Naive B cell (primary cell): ENCODE data around the gene PDHX. TPM values are rescaled to one million over a fixed set of nuclear protein-coding genes. Genes with fewer than 3 reads are reported as not detected.

ENCODE experiments used
- ATAC-seq, 2 donors: fragments of 150-1000 bp; cut with Tn5 transposase; 2 replicates each; pipeline ENCODE4 v1.10.0; 2021; ENCODE audit warnings: low read depth in 2 of 2, mild to moderate bottlenecking in 2 of 2, moderate library complexity in 2 of 2
- DNase-seq: peaks from one replicate; pipeline ENCODE4 v3.0.0; 2022
- H3K27ac Mint-ChIP-seq, 6 donors: one replicate each; pipeline ENCODE4 v1.8.0; 2020 to 2022; ENCODE audit warnings: mild to moderate bottlenecking in 6 of 6, mixed read lengths in 6 of 6, moderate library complexity in 5 of 6, inconsistent platforms in 2 of 6
- H3K27me3 Mint-ChIP-seq, 3 donors: one replicate each; pipeline ENCODE4 v1.8.0; 2021 to 2022; ENCODE audit warnings: mixed read lengths in 3 of 3, mild to moderate bottlenecking in 1 of 3
- H3K36me3 Mint-ChIP-seq, 2 donors: one replicate each; pipeline ENCODE4 v1.8.0; 2020 to 2022; ENCODE audit warnings: mixed read lengths in 2 of 2, inconsistent platforms in 1 of 2, mild to moderate bottlenecking in 1 of 2
- H3K4me1 Mint-ChIP-seq, 3 donors: one replicate each; pipeline ENCODE4 v1.8.0; 2020 to 2022; ENCODE audit warnings: mixed read lengths in 3 of 3, inconsistent platforms in 1 of 3, mild to moderate bottlenecking in 1 of 3, moderate library complexity in 1 of 3
- H3K4me3 Mint-ChIP-seq, 8 donors: one replicate each; pipeline ENCODE4 v1.8.0; 2020 to 2022; ENCODE audit warnings: mild to moderate bottlenecking in 8 of 8, mixed read lengths in 8 of 8, moderate library complexity in 8 of 8, inconsistent platforms in 2 of 8
- H3K9me3 Mint-ChIP-seq, 7 donors: one replicate each; pipeline ENCODE4 v1.8.0; 2020 to 2022; ENCODE audit warnings: mixed read lengths in 7 of 7, mild to moderate bottlenecking in 5 of 7, inconsistent platforms in 2 of 7, moderate library complexity in 1 of 7
- polyA plus RNA-seq, 6 donors: library from polyadenylated mRNA; unstranded; fragments of 300-500 nt; fragmentation: Illumina TruSeq; gene quantifications; one replicate each; pipeline ENCODE4 v1.2.3, GENCODE V29; 2021; ENCODE audit warnings: low read depth in 6 of 6

PDHX gene
- polyA plus RNA-seq, 6 donors from 2014 or later = 14.2 to 19.8 (median 19.0) TPM

DNA sequence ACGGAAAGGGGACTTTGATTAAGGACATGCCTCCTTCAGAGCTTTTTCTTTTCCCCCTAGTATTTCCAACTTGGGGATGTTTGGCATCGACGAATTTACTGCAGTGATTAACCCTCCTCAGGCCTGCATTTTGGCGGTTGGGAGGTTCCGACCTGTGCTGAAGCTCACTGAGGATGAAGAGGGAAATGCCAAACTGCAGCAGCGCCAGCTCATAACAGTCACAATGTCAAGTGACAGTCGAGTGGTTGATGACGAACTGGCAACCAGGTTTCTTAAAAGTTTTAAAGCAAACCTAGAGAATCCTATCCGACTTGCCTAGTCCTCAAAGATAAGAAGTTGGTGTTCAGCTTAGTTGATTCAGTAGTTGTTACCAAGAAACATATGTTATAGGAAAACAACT lies 78.4 kb downstream of the PDHX start:
- DNase-seq (no peak), ATAC-seq (no peak)
- Mint-ChIP-seq H3K4me1 (peaks cover 7 to 16% (median 10%) of the 10 kb centered on the region in 3 donors), H3K27ac (no peak overlapping the region), H3K9me3 (no peaks in the 10 kb centered on the region), H3K4me3 (no peak overlapping the region), H3K36me3 (peaks cover 0 to 2% of the 10 kb centered on the region in 2 donors), H3K27me3 (no peaks in the 10 kb centered on the region)

DNA sequence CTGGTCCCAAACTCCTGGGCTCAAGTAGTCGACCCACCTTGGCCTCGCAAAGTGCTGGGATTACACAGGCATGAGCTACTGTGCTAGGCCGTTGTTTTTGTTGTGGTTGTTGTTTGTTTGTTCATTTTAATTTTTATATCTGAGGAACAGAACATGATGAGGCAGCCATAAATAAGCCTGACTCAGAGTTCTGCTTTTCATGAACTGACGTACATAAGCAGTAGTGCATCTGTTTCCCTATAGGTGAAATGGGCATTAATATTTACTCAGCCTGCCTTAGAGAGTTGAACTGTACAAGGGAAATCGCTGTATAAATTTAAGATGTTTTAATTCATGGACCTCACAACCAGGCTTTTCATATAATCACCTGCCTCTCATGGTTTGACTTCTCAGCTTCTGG lies 80.5 kb downstream of the PDHX start:
- H3K27me3 Mint-ChIP-seq = no peaks in the 10 kb centered on the region
- no peak for ATAC-seq
- no peak overlapping the region for H3K4me3 Mint-ChIP-seq
- no peaks in the 10 kb centered on the region for H3K36me3 Mint-ChIP-seq
- H3K4me1 Mint-ChIP-seq = peaks cover 7 to 15% (median 10%) of the 10 kb centered on the region in 3 donors
- no peak for DNase-seq
- H3K27ac Mint-ChIP-seq = no peak overlapping the region
- H3K9me3 Mint-ChIP-seq = no peaks in the 10 kb centered on the region

DNA sequence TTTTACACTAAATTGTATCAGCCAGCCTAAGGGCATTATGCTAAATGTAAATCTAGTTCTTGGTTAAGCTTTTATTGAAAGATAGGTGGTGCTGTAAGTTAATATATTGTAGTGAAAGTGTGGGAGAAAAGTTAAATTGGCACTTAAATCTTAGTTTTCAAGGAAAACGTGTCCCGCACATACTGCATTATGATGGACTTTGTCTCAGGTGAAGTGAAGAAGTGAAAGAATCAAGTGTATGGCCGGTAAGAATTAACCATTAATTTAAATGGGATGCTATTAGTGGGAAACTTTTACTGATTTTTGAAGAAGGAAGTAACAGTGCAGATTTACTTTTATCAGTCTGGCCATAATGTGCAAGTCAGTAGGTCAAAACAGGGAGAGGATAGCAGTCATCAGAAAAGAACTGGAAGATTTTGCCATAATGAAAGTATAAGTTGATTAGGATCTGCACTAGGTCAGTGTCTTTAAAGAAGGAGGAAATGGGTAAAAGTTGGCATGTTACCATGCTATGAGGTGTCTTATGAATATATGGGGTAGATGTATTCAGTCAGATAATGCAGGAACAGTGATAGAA lies 81.6 kb downstream of the PDHX start:
- Mint-ChIP-seq H3K27me3 (no peaks in the 10 kb centered on the region), H3K9me3 (no peaks in the 10 kb centered on the region), H3K4me3 (peak overlapping the region in 6 of 8 donors; percentile 16 to 69 (median 36)), H3K4me1 (peaks cover 7 to 15% (median 10%) of the 10 kb centered on the region in 3 donors), H3K36me3 (no peaks in the 10 kb centered on the region), H3K27ac (peak overlapping the region; percentile 26 to 89 (median 60))
- ATAC-seq (peak; percentile 64 to 72), DNase-seq (peak; percentile 39)

DNA sequence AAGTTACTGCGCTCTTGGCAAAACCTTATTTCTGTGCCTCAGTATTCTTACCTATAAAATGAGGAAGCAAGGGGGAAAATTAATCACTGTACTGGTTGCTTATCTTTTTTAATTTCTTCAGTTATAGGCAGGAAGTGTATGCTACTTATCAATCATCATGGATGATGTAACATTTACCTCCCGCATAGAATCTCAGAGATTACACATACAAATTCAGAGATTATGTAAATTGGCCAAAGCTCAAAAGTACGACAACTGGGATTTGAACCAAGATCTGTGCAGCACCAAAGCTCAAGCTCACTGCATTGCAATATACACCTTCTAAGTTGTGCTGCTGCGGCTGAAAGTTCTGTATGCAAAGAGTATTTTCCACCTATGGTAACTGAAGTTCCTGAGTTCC lies 83.0 kb downstream of the PDHX start:
- Mint-ChIP-seq H3K27ac (peak overlapping the region in 3 of 6 donors; percentile 14 to 88 (median 20)), H3K4me3 (no peak overlapping the region), H3K36me3 (no peaks in the 10 kb centered on the region), H3K27me3 (no peaks in the 10 kb centered on the region), H3K9me3 (no peaks in the 10 kb centered on the region), H3K4me1 (peaks cover 7 to 15% (median 10%) of the 10 kb centered on the region in 3 donors)
- no peak for ATAC-seq
- no peak for DNase-seq

DNA sequence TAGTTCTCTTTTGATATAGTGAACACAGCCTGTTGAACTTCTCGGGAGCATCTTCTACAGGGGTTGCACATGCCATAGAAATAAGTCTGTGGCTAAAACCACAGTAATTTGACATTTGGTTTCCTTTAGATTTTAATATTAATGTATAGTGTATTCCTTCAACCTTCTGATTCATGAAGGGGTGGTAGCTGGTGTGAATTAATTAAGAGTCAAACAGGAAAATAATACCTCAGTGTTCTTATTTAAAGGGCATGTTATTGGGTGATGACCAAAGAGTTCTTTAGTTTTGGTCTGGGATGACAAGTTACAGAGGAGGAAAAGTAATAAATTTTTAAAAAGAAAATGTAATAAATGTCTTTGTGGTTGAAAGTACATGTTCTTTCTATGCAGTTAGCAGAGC lies 86.8 kb downstream of the PDHX start:
- Mint-ChIP-seq H3K27ac (peak overlapping the region in 1 of 6 donors; percentile 59), H3K9me3 (no peaks in the 10 kb centered on the region), H3K27me3 (no peaks in the 10 kb centered on the region), H3K4me3 (no peak overlapping the region), H3K4me1 (peaks cover 8 to 24% (median 12%) of the 10 kb centered on the region in 3 donors), H3K36me3 (no peaks in the 10 kb centered on the region)
- ATAC-seq (no peak), DNase-seq (no peak)

DNA sequence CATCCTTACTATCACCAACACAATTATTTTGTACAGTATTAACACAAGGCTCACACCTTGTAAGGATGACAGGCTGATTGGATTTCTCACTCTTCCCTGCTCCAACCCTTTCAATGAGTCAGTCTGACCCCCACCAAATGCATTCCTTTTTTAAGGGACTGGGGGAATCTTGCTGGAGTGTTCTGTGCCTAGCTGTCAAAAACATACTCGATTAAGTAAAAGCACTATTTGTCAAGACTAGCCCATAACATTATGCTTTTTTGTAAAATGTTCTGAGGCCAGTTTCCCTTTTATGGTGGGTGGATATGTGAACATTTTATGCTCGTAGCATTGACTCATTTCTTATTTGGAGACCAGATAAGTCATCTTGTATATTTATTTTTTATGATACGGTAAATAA lies 87.2 kb downstream of the PDHX start:
- no peaks in the 10 kb centered on the region for H3K9me3 Mint-ChIP-seq
- no peak overlapping the region for H3K4me3 Mint-ChIP-seq
- H3K36me3 Mint-ChIP-seq = no peaks in the 10 kb centered on the region
- ATAC-seq = no peak
- H3K27ac Mint-ChIP-seq = peak overlapping the region in 3 of 6 donors; percentile 28 to 62 (median 59)
- DNase-seq = no peak
- H3K4me1 Mint-ChIP-seq = peaks cover 7 to 19% (median 8%) of the 10 kb centered on the region in 3 donors
- no peaks in the 10 kb centered on the region for H3K27me3 Mint-ChIP-seq

DNA sequence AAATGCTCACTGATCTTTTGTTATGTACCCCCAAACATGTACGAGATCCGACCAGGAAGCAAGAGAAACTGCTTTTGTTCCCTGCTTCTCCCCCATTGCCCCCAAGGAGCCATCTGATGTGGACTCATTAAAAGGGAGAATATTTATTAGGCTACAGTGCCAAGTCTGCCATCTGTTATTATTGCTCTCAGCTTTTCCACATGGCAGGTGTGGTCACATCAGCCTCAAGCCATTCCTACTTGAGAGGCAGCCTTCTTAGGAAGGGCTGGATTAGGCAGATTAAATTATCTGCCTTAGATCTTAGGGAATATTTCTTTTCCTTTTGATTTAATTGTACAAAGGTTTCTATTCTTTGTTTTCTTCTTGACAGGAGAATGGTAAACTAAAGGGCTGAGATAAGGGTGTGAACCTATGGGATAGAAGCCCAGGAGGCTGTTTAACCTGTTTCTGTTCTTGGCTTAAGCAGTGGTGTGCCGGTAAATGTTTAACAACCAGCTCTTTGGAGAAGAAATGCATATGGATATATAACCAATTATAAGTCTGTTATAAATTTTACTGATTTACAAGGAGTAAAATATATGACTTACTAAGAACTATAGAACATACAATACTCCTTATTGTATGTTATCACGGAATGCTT lies 88.8 kb downstream of the PDHX start:
- H3K36me3 Mint-ChIP-seq = no peaks in the 10 kb centered on the region
- peak overlapping the region in 4 of 6 donors; percentile 7 to 47 (median 20) for H3K27ac Mint-ChIP-seq
- H3K27me3 Mint-ChIP-seq = no peaks in the 10 kb centered on the region
- H3K4me1 Mint-ChIP-seq = peaks cover 7 to 12% (median 8%) of the 10 kb centered on the region in 3 donors
- DNase-seq (no peak), ATAC-seq (no peak)
- H3K9me3 Mint-ChIP-seq = no peaks in the 10 kb centered on the region
- no peak overlapping the region for H3K4me3 Mint-ChIP-seq

DNA sequence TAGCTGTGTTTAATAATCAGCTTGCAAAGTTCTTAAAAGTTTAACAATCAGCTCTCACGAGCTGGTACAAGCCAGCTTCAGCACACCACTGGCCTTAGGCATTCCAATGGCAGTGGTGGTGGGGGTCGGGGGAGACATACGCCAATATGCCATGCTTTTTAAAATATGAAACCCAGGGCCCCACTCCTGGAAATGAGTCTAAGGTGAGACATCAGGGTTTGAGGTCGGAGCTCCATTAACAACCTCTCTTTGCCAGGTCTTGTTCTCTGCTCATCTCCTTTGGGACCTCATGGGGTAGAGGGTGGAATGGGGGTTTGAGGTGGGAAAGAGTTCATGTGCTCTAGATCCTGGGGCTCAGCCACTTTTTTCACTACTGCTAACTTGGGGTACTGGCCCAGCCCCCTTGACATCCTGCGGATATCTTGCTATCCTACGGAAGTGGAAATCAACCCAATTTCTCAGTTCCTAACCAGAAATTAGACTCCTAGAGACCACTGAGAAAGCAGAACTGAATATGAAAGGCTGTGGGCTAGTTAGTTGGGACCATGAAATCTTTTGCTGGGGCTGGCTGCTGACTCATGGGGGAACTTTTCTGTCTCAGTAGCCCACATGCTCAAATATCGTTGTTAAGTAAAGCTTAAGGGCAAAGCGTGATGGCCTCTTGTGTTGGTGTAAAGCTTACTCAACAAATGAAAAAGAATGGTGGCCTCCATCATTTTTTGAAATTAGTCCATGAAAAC lies 90.1 kb downstream of the PDHX start:
- H3K4me3 Mint-ChIP-seq = no peak overlapping the region
- ATAC-seq (peak; percentile 69 to 90), DNase-seq (peak; percentile 12)
- H3K27me3 Mint-ChIP-seq = no peaks in the 10 kb centered on the region
- peak overlapping the region in 3 of 6 donors; percentile 36 to 67 (median 43) for H3K27ac Mint-ChIP-seq
- H3K36me3 Mint-ChIP-seq = no peaks in the 10 kb centered on the region
- H3K4me1 Mint-ChIP-seq = peaks cover 8 to 14% (median 10%) of the 10 kb centered on the region in 3 donors
- H3K9me3 Mint-ChIP-seq = no peaks in the 10 kb centered on the region

DNA sequence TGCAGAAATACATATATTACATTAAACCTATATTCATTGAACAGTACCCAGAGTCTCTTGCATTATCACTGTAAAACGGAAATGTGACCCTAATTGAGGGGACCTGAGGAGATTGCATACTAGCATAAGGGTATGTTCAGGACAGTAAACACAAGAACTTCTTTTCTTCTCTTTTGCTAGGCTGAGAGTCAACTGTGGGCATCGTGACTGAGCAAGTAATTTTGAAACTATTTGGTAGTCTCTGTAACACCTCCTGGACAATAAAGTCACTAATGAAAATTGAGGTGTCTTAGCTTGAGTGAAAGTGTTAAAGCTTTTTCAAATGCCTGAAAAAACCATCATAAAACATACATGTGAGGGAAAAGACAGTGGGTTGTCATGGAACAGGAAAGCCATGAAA lies 90.9 kb downstream of the PDHX start:
- no peaks in the 10 kb centered on the region for H3K27me3 Mint-ChIP-seq
- no peak for DNase-seq
- no peak overlapping the region for H3K4me3 Mint-ChIP-seq
- no peaks in the 10 kb centered on the region for H3K36me3 Mint-ChIP-seq
- no peak for ATAC-seq
- H3K4me1 Mint-ChIP-seq = peaks cover 10 to 20% (median 12%) of the 10 kb centered on the region in 3 donors
- H3K9me3 Mint-ChIP-seq = no peaks in the 10 kb centered on the region
- peak overlapping the region in 2 of 6 donors; percentile 43 to 59 for H3K27ac Mint-ChIP-seq

DNA sequence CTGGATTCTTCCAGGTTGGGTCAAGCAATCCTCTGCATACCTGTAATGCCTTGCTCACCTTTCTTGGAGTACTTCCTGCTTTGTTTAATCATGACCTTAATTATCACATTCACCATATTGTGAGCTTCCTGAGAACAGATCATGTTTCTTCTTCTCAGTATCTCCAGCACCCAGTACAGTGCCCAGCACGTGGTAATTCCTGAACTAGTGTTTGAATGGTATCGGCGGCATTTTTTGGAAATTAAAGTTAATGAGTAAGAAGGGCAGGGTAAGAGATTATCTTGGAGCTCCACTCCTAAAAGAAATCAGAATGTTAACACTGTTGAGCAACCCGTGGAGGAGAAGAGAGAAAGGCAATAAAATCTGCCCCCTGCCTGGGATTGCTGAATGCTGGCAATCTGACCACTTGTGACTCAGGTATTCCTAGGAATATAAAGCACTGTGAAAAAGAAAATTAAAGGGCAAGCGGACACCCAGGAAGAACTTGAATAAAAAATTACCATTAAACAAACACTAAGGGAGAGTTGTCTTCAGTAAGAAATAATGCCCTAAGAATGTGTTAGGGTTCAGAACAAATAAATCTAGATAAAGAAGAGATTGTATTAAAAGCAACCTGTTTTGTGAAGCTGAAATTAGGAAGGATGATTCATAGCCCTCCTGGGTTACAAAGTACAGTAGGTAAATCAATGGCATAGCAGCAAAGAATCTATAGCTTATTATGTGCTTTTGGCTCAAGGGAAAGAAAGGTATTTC lies 92.9 kb downstream of the PDHX start:
- Mint-ChIP-seq H3K27ac (peak overlapping the region in 4 of 6 donors; percentile 15 to 24 (median 22)), H3K9me3 (no peaks in the 10 kb centered on the region), H3K4me3 (peak overlapping the region in 1 of 8 donors; percentile 22), H3K27me3 (no peaks in the 10 kb centered on the region), H3K4me1 (peaks cover 30 to 39% (median 30%) of the 10 kb centered on the region in 3 donors), H3K36me3 (no peaks in the 10 kb centered on the region)
- no peak for DNase-seq
- ATAC-seq = no peak

DNA sequence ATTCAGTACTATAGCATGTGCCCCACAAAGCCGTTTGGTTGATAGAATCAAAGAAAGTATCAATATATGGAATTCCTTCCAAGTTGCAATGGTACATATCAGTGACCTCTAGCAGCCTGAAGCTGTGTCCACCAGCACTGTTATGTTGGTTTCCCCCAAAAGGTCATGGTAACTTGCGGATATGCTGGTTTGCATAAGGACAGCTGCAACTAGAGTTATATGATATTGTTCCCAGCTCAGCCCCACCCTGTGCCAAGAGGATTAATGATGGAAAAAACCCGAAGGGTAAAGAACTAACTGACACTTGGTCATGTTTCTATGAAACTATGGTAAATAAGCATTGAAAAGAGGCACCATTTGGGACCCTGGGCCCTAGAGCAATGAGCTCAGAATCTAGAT lies 93.5 kb downstream of the PDHX start:
- H3K27ac Mint-ChIP-seq = peak overlapping the region in 2 of 6 donors; percentile 21 to 22

DNA sequence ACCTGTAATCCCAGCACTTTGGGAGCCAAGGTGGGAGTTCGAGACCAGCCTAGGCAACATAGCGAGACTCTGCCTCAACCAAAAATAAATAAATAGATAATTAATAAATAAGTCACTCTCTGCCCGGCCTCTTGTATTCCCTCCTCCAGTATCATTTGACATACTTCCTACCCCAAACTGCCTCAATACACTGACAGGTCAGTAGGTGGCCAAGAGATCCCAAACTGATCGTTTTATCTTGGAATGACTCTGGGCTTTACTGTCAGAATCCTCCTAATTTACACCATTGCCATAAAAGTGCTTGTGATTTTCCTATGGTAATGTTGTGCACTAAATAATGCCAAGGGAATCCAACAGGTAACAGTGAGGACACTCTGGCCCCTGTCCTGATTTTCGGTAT lies 94.2 kb downstream of the PDHX start:
- ATAC-seq = no peak
- no peak for DNase-seq
- Mint-ChIP-seq H3K27me3 (no peaks in the 10 kb centered on the region), H3K9me3 (no peaks in the 10 kb centered on the region), H3K36me3 (no peaks in the 10 kb centered on the region), H3K4me3 (no peak overlapping the region), H3K27ac (peak overlapping the region in 2 of 6 donors; percentile 43 to 47), H3K4me1 (peaks cover 30 to 39% (median 31%) of the 10 kb centered on the region in 3 donors)

More for the DNA sequence above, 93.5 kb downstream of the PDHX start:
- no peak for DNase-seq
- H3K9me3 Mint-ChIP-seq = no peaks in the 10 kb centered on the region
- no peak overlapping the region for H3K4me3 Mint-ChIP-seq
- no peaks in the 10 kb centered on the region for H3K27me3 Mint-ChIP-seq
- no peak for ATAC-seq
- H3K4me1 Mint-ChIP-seq = peaks cover 30 to 39% (median 31%) of the 10 kb centered on the region in 3 donors
- no peaks in the 10 kb centered on the region for H3K36me3 Mint-ChIP-seq

DNA sequence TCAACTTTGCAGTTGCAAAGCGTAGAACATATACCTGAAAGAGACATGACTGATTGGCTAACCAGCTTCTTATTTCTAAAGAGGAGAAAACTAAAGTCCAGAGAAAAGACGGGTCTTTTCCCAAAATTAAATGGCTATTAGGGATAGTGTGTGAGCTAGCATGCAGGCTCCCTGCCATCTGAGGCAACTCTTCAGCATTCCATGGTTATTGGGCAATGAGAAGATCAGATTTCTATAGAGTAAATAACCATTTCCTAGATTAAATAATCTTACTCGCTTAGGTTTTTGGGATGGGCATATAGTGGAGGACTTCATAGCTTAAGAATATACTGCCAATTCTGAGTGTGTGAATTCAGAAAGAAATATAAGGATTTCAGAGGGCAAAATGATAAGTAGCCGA lies 95.0 kb downstream of the PDHX start:
- Mint-ChIP-seq H3K4me3 (peak overlapping the region in 2 of 8 donors; percentile 35 to 47), H3K27me3 (no peaks in the 10 kb centered on the region), H3K36me3 (no peaks in the 10 kb centered on the region), H3K4me1 (peaks cover 26 to 37% (median 31%) of the 10 kb centered on the region in 3 donors), H3K9me3 (no peaks in the 10 kb centered on the region), H3K27ac (peak overlapping the region in 4 of 6 donors; percentile 68 to 97 (median 86))
- ATAC-seq (no peak), DNase-seq (no peak)
